PC-9 (cell line): ENCODE results near the gene MAP3K20. TPM values are rescaled to one million over a fixed set of nuclear protein-coding genes. Genes with fewer than 3 reads are reported as not detected.

ENCODE experiments used
- BruUV-seq: library from RNA; stranded (reverse); fragments of 400-500 nt; replicated peaks from 2 replicates; lab custom pipeline; 2021; lab: Mats Ljungman, UMichigan
- CTCF ChIA-PET: fragments of 300-600 bp; sonication (Branson Sonifier 250); formaldehyde crosslinking; loops from one replicate; lab custom pipeline; 2022; ENCODE audit warnings: antibody characterized with exemption; lab: Charles Lee
- POLR2A ChIA-PET: fragments of 300-600 bp; sonication (Branson Sonifier 250); formaldehyde crosslinking; loops from one replicate; lab custom pipeline; 2022; ENCODE audit warnings: antibody characterized with exemption; ENCODE audit not compliant: unreplicated experiment; lab: Charles Lee
- DNase-seq, 2 experiments: peaks; one replicate each; pipeline versions ENCODE4 v3.0.0 to v3.0.0-alpha.2; 2015 to 2022; ENCODE audit warnings: mixed read lengths in 1 of 2
- H2AFZ ChIP-seq: fragments of 200-600 bp; sonication (generic); 2 replicates; pipeline ENCODE4 v1.8.1; 2017; ENCODE audit warnings: antibody characterized with exemption
- H3F3A ChIP-seq: fragments of 200-600 bp; sonication (generic); 2 replicates; pipeline ENCODE4 v1.8.1; 2017; ENCODE audit warnings: antibody characterized with exemption, mild to moderate bottlenecking, low read depth; ENCODE audit not compliant: insufficient read depth
- H3K27ac ChIP-seq: fragments of 200-600 bp; sonication (generic); 2 replicates; pipeline ENCODE4 v1.6.1; 2016; ENCODE audit warnings: mixed run types
- H3K27me3 ChIP-seq: fragments of 200-600 bp; sonication (generic); 2 replicates; pipeline ENCODE4 v1.6.1; 2016; ENCODE audit warnings: low read depth, mixed run types; ENCODE audit not compliant: insufficient read depth
- H3K36me3 ChIP-seq: fragments of 200-600 bp; sonication (generic); 2 replicates; pipeline ENCODE4 v1.6.1; 2016; ENCODE audit warnings: low read depth, mixed run types
- H3K4me1 ChIP-seq: fragments of 200-600 bp; sonication (generic); replicated peaks from 2 replicates; pipeline ENCODE4 v1.6.1; 2016; ENCODE audit warnings: mixed run types; ENCODE audit not compliant: insufficient read depth
- H3K4me2 ChIP-seq: fragments of 200-600 bp; sonication (generic); 2 replicates; pipeline ENCODE4 v1.6.1; 2017; ENCODE audit warnings: mixed run types
- H3K4me3 ChIP-seq: fragments of 200-600 bp; sonication (generic); 2 replicates; pipeline ENCODE4 v1.6.1; 2016; ENCODE audit warnings: mixed run types
- H3K79me2 ChIP-seq: fragments of 200-600 bp; sonication (generic); 2 replicates; pipeline ENCODE4 v1.6.1; 2017; ENCODE audit warnings: low read depth, mixed run types
- H3K9me2 ChIP-seq: fragments of 200-600 bp; sonication (generic); 2 replicates; pipeline ENCODE4 v1.8.1; 2017; ENCODE audit warnings: mild to moderate bottlenecking; ENCODE audit not compliant: insufficient read depth
- H3K9me3 ChIP-seq: fragments of 200-600 bp; sonication (generic); 2 replicates; pipeline ENCODE4 v1.8.1; 2016; ENCODE audit warnings: low read depth; ENCODE audit not compliant: insufficient read depth
- H4K20me1 ChIP-seq: fragments of 200-600 bp; sonication (generic); 2 replicates; pipeline ENCODE4 v1.8.1; 2017; ENCODE audit not compliant: insufficient read depth
- CTCF ChIP-seq: fragments of 200-600 bp; sonication (generic); conservative IDR thresholded peaks from 2 replicates; pipeline ENCODE4 v1.6.1; 2017; ENCODE audit warnings: mixed run types, antibody characterized with exemption, mild to moderate bottlenecking, moderate library complexity
- EZH2 ChIP-seq: fragments of 200-600 bp; sonication (generic); IDR thresholded peaks from 2 replicates; pipeline ENCODE4 v1.8.0; 2017; ENCODE audit warnings: antibody characterized with exemption, low read depth
- intact Hi-C: fragments of 100-400 bp; cut with micrococcal nuclease; formaldehyde crosslinking; loops from one replicate; pipeline ENCODE4 v1.10.0; 2022; ENCODE audit not compliant: unreplicated experiment
- total RNA-seq: library from RNA; stranded (reverse); gene quantifications from 2 replicates; pipeline ENCODE4 v1.2.3, GENCODE V29; 2021

MAP3K20 gene
- total RNA-seq, 1 experiment from 2014 or later = 58.5 TPM

GRCh38 chr2:173141666-173142065, 66.0 kb downstream of the MAP3K20 start:
- Histone ChIP-seq H3K36me3 (peaks cover 11% of the 10 kb centered on the region; the same call in 1 of the 2 replicates), H3K4me3 (no peak overlapping the region), H3K79me2 (0 out of 2 replicates have a peak, but pooled peaks cover 6% of the 10 kb centered on the region), H3K9me2 (no peaks in the 10 kb centered on the region), H3K27ac (no peak overlapping the region), H3K4me1 (no peaks in the 10 kb centered on the region; the same call in 1 of the 2 replicates), H3K4me2 (no peak overlapping the region), H3K27me3 (no peaks in the 10 kb centered on the region), H3F3A (no peaks in the 10 kb centered on the region), H3K9me3 (peaks cover 23% of the 10 kb centered on the region), H4K20me1 (no peaks in the 10 kb centered on the region), H2AFZ (no peak overlapping the region)
- ChIA-PET POLR2A (no interaction called here), CTCF (no interaction called here)
- BruUV-seq = no TSS peak
- TF ChIP-seq EZH2 (no peak), CTCF (no peak)
- intact Hi-C loops = no loop called here
- DNase-seq = no peak

GRCh38 chr2:173145454-173145853, 69.8 kb downstream of the MAP3K20 start:
- ChIA-PET CTCF (no interaction called here), POLR2A (no interaction called here)
- H3K4me3 ChIP-seq = no peak overlapping the region
- BruUV-seq = no TSS peak
- DNase-seq = no peak
- H3K36me3 ChIP-seq = peaks cover 2% of the 10 kb centered on the region; the same call in 1 of the 2 replicates
- no peaks in the 10 kb centered on the region for H3K27me3 ChIP-seq
- H3K4me2 ChIP-seq = no peak overlapping the region
- TF ChIP-seq CTCF (no peak), EZH2 (no peak)
- no peak overlapping the region for H3K27ac ChIP-seq
- H2AFZ ChIP-seq = no peak overlapping the region
- intact Hi-C loops = no loop called here
- peaks cover 8% of the 10 kb centered on the region; the same call in 1 of the 2 replicates for H3K79me2 ChIP-seq
- H3K4me1 ChIP-seq = no peaks in the 10 kb centered on the region; the same call in 1 of the 2 replicates
- H4K20me1 ChIP-seq = no peaks in the 10 kb centered on the region
- peaks cover 20% of the 10 kb centered on the region for H3K9me3 ChIP-seq
- peaks cover 4% of the 10 kb centered on the region; the same call in 1 of the 2 replicates for H3F3A ChIP-seq
- H3K9me2 ChIP-seq = no peaks in the 10 kb centered on the region

- Histone ChIP-seq H3K36me3 (no peaks in the 10 kb centered on the region), H3F3A (peaks cover 16% of the 10 kb centered on the region), H3K79me2 (peaks cover 18% of the 10 kb centered on the region), H3K27ac (no peak overlapping the region), H3K4me3 (no peak overlapping the region), H2AFZ (no peak overlapping the region), H4K20me1 (no peaks in the 10 kb centered on the region), H3K9me2 (no peaks in the 10 kb centered on the region), H3K4me2 (no peak overlapping the region), H3K27me3 (no peaks in the 10 kb centered on the region), H3K4me1 (peaks cover 9% of the 10 kb centered on the region), H3K9me3 (peaks cover 12% of the 10 kb centered on the region)
- TF ChIP-seq EZH2 (no peak), CTCF (no peak)
- ChIA-PET CTCF (no interaction called here), POLR2A (interaction anchor here (0.5 kb wide), 1 partner anchor 16 kb away, joined by 7 read pairs; no protein-coding TSS in a partner anchor)
- intact Hi-C loops = no loop called here
- DNase-seq = no peak
- no TSS peak for BruUV-seq
Observed at GRCh38 chr2:173146590-173146989, 70.9 kb downstream of the MAP3K20 start.
